Measurements from ENCODE around the gene MYOZ3.

Gene MYOZ3

DNA sequence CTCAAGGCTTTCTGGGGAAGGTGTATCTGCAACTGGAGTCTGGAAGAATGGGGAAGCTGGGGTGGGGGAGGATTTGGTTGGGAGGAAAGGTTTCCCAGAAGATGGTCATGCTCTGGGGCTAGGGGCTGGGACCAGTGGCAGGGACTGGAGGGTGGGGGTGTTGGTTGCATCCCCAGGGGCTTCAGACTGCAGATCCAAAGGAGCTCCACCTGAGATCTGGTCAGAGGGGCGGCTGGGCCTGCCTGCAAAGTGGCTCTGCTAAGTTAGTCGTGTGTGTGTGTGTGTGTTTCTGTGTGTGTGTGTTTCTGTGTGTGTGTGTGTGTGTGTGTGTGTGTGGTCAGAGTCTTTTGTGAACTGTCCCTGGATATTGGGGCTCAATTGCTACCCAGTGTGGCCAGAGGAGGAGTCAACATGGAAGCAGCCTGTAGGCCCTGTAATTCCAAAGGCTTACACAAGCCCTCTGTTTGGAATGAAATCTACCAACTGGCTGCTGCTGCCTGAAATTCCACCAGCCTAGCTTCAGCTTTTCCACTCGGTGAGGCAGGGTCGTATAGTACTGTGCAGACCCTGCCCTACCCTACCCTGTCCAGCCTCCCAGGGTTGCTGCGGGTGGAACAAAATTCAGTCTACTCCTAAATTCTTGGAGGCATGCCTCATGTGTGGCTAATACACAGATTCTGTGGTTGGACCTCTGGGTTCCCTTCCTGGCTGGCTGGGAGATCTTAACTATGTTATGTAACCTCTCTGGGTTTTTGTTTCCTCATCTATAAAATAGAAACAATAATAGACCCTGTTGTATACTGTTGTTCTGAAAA, 33.1 kb upstream of the MYOZ3 start:
- no peak for DNase-seq

DNA sequence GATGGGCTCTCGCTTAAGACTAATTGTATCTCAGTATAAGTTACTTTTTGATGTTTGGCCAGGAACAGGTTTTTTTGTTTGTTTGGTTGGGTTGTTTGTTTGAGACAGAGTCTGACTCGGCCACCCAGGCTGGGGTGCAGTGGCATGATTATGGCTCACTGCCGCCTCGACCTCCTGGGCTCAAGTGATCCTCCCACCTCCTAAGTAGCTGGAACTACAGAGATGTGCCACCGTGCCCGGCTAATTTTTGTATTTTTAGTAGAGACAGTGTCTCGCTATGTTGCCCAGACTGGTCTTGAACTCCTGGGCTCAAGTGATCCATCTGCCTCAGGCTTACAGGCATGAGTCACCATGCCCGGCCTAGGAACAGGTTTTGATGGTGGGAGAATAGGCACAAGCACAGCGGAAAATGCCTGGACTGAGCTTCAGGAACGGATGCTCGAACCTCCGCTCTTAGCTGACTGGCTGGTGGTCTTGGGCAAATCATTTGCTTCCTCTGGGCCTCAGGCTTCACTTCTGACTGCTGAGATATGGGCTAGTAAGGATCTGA, 32.0 kb upstream of the MYOZ3 start:
- no peak for DNase-seq

DNA sequence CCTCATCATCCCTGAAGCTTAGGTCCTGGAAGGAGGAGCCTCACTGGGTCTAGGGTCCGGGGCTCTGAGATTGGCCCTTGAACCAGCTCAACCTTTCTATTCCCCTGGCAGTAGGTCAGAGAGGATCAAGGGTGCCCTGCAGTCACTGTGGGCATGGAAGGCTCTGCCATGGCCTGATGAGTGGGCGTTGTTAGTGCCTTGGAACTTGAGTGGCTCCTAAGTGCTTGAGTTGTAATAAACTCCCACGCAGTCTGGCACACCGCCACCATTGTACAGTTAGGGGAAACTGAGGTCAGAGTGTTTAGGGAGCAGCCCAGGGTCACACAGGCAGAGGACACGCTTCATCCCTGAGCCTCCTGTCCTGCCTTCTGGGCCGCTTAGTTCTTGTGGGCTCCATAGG, 31.0 kb upstream of the MYOZ3 start:
- DNase-seq: no peak

DNA sequence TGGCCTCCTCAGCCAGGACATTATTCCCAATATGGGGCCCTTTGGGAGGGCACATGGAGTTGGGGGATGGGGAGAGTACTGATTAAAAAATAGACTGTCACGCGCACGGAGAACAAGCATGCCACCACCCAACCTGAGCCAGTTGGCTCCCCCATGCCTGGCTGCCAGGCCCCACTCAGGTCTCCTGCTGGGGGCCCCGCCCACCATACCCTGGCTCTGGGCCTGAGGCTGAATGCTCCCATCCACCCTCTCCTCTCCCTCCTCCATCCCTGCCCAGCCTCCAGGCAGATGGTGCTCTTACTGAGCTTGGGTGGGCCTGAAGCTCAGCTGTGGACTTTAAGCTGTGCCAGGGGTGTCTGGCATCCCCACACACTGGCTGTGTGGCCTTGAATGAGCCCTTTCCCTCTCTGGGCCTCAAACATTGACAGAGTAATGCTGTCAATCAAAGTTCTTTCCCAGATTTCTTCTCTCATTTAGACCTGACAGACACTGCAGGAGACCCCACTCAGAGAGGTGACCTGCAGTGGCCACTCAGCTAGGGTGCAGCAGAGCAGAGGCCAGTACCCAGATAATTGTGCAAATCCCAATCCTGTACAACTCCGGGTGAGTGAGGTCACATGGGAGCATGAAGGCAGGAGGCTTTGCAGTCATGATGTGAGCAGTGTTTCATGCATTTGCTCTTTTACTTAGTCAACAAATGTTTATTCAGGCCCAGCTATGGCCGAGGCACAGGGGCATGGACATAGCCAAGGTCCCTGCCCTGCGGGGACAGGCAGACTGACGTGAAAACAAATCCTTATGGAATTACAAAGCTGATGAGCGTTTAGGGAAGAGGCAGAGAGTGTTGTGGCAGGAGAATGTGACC, 30.4 kb upstream of the MYOZ3 start:
- DNase-seq: no peak

DNA sequence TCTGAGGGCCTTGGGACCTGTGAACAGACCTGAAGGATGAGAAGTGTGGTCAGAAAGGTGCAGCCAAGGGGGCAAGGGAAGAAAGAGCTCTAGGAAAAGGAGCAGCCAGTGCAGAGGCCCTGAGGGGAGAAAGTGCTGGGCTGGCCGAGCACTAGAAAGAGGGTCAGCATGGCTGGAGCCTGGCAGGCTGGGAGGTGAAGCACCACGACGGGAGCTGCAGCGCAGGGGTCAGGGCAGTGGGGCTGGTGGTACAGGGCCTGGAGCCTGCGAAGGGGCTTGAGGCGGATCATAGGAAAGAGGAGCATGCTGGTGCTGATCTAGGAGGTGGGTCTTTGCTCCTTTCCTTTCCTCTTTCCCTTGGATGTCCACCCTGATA, 29.7 kb upstream of the MYOZ3 start:
- no peak for DNase-seq

DNA sequence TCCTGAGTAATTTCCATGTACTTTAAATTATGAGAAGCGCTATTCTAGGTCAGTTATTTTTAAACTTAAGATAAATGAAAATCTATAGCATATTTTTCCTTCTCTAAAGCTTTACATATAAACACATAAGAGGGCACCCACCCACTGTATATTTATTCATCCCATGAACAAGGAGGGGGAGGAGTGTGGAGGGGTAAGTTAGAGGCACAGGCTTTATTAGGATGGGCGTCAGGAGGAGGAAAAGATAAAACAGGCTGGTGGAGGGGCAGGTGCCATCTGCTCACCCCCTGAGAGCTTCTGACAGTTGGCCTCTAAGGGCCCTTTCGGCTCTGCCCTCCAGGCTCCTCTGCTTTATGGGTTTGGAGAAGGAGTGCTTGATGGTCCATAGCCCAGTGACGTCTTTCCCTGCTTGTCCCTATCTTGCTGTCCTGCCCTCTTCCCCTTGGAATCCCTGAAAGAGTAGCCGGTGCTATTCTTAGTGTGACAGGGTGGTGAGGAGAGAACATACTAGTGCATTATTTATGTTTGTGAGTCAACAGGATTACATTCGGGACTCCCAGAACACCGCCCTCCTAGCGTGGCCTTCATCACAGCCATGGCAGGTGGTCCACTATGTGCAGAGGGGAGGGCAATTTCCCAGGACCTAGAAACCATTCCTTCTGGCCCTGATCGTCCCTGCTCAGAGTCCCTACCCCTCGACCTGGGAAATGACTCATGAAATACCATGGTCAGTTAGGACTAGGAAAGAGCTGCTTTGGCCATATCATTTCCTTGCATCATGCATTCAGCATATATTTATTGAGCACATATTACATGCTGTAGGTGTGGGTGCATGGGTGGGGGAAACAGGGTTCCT, 28.5 kb upstream of the MYOZ3 start:
- DNase-seq: no peak

DNA sequence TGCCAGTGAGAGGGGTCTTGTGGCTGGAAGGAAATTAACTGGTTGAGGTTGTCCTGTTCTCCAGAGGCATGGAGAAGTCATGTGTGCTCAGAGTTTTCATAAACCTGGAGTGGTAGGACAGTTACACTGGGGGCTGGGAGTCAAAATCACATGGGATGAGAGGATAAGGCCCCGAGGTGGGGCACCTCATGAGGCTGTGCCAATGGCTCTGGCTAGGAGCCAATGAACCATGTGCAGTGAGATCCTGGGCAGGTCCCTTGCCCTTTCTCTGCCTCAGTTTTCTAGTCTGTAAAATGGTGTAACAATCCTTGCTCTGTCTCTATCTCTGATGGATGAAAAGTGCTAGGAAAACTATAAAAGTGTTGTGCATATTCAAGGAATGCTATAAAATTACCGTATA, 27.6 kb upstream of the MYOZ3 start:
- DNase-seq: no peak

DNA sequence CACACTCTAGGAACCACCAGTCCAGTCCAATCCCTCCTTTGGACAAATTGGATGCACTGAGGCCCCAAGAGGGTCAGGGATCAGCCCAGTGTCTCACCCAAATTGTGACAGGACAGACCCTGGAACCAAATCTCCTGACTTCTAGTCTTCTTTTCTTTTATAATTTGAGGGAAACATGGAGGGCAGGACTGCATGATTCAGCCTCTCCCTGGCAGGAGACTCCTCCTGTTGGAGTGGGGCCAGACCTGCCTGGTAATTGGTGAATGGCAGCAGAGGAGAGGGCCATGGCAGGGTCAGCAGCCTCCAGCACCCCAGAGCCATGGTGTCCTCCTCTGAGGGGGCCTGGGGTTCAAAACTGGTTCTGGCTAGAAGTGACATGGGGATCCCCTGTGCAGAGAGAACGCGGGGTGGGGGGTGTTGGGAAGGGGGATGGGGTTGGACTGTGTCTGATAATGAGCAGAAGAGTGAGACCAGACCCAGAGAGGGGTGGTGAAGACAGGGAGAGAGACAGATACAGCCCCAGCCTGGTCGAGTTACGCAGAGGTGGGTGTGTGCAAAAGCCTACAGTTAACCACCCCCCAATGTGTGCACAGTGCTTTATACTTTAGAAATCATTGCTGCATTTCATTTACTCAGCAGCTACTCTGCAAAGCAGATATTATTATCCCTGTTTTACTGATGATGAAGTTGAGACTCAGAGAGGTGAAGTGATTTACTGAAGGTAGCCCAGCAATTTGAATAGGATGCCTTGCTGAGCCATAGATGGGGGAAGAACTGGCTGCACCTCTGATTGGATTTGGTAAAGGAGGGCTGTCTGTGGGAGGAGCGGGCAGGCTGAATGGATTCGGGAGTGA, 24.4 kb upstream of the MYOZ3 start:
- no peak for DNase-seq

DNA sequence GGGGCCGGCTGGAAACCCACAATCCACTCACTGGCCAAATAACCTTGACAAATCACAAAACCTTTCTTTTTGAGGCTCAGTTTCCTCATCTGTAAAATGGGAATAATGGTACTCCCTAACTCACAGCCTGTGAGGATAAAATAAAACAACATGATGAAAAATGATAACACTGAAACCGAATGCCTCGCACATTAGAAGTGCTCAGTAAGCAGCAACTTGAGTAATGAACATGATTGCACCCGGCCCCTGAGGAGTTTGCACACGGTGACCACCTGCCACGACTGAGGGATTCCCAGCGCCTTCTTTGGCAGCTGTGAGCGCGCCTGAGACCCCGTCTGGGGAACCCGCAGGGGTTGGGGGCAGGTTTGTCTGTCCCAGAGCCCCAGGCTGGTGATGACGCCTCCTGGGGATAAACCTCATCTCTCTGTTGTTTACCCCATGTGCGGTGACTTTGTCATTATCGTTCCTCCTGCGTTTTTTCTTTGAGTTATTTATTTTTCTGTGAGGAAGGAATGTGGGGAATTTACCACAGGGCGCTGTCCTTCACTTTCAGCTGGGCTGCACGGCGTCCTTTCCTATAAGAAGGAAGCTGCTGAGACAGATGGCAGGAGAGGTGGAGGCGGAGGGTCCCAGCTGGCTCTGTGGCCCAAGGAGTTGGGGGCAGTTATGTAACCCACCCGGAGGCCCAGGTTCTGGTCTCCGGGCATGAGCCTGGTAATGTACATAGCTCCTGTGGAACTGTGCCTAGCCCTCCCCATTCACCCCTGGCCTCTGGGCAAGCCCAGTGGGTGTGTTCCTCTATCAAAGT, 23.6 kb upstream of the MYOZ3 start:
- DNase-seq: no peak

DNA sequence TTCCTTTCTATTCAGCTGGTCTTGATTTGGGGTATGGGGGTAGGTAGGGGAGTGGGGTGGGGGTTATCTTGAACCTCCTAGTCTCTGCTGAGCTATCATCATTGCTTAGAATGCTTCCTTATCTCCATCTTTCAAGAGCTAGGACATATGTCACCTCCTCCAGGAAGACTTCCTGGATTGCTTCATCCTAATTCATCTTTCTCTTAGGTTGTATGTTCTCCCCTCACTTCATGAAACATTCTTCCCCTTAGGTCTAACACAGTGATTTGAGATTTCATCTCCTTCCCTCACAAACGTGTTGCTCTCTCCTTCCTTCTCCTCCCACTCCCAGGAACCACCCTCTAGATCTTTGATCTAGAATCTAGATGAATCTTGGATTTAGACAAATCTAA, 23.0 kb upstream of the MYOZ3 start:
- no peak for DNase-seq

DNA sequence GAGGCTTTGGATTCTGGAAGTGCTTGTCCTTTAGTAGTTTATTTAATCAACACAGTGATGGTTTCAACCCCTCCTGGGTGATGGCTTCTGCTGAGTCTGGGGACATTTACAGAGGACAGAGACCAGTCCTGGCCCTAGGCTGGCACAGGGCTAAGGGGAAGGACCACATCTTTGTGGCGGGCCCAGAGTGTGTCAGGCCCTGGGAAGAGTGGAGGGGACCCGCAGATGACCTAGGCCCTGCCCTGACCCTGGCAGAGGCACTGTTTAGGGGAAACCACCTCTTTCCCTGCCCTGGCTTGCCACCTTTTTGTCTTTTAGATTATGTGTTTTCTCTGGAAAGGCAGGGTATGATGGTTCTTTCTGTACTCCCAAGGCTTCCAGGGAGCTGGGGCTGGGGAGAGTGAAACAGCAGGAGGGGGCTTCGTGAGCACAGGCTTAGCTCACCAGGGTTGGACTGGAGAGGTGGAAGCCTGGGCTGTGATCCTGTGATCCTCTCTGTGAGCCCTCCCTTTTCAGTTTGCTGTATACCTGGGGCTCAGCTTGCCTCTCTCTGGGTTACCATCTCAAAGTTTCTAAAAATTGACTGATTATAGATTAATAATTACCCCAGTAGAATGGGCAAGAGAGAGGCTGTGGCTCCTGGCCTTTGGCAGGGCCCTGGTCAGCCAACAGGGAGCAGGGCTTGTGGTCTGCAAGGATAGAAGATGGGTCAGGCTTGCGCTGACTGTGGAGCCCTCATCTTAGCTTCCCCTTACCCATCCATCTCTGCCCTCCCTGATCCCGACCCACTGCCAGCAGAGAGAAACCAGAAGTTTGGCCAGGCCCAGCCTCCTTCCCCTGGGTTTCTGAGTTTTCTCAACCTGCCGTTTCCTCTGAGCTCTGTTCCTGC, 22.3 kb upstream of the MYOZ3 start:
- no peak for DNase-seq

DNA sequence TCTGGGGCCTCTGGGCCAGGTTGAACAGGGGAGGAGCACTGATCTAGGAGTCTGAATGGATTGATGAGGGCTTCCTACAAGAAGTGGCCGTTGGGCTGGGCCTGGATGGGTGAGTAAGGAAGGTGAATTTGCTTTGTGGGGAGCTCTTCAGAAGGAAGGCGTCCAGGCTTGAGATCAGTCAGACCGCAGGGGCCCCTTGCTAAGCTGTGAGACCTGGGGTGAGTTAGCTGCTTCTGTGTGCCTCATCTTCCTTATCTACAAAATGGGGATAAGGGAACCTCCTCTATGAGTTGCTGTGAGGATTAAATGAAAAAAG, 21.7 kb upstream of the MYOZ3 start:
- no peak for DNase-seq

DNA sequence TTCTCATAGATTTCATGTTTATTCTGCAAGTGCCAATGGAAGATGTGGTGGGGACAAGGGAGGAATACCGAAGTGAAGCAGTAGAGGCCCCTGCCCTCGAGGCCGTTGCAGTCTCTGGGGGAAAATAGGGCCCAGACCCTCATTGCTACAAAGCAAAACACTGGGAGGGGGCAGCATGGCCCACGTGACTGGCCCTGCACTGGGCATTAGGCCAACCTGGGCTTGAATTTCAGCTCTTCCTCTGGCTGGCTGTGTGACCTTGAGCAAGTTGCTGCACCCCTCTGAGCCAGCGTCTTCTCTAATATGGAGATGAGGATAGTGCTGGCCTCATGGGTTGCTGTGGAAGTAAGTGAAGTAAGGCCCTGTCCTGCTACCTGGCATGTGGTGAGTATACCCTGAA, 21.3 kb upstream of the MYOZ3 start:
- DNase-seq: no peak

DNA sequence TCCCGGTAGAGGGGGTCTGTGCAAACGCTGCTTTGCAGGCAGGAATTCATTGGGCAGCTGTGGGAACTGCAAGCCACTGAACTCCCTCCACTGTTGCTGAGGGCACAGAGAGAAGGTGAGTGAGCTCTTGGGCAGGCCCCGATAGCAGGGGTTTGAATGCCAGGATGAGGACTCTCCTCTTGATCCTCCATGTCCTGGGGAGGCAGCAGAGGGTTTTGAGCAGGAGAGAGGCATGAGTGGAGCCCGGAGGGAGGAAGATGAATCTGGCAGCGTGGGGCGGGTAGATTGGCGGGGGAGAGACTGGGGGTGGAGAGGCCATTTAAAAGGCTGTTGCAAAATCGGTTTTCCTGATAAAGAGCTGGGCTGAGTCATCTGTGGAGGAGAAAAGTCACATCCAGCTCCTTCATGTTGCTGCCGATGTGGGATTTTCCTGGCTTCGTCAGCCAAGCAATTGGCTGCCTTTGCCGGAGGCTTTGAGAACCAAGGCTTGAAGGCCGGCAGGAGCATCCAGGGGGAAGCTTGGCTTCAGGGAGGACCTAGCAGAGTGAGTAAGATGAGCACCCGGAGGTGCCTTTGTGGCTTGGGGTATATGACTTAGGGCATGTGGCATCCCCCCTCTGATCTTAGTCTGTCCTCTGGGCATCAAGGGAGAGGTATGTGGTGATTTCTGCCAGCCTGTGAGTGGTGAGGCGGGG, 20.6 kb upstream of the MYOZ3 start, which contains the start of gene SYNPO:
Gene SYNPO, plus strand, starts transcription at position 350 of the 695 bp plus-strand sequence. CDS start 7,616 bp downstream, outside the sequence.
- DNase-seq: no peak

DNA sequence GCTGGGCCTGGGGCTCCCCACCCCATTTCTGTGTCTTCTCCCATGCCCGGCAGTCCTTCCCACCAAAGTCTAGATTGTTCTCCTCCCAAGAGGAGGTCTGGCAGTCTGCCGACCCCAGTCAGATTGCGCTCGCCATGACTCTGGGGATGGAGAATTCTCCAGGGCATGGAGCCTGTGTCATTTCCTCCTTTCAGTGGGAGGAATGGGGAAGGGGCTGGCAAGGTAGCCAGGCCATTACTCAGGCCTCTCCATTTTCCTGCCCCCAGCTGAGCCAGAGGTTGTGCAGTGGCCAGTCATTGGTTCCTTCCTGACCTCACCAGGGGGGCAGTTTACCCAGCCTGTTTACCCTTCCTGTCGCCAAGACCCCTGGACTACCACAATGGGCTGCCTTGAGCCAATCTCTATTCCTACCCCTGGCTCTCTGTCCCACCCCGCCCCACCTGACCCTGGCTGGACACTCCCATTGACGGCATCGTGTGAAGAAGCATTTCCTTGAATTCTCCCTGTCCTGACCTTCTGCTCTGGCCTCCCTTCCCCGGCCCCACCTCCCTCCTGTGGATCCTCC, 20.0 kb upstream of the MYOZ3 start:
- DNase-seq: no peak

DNA sequence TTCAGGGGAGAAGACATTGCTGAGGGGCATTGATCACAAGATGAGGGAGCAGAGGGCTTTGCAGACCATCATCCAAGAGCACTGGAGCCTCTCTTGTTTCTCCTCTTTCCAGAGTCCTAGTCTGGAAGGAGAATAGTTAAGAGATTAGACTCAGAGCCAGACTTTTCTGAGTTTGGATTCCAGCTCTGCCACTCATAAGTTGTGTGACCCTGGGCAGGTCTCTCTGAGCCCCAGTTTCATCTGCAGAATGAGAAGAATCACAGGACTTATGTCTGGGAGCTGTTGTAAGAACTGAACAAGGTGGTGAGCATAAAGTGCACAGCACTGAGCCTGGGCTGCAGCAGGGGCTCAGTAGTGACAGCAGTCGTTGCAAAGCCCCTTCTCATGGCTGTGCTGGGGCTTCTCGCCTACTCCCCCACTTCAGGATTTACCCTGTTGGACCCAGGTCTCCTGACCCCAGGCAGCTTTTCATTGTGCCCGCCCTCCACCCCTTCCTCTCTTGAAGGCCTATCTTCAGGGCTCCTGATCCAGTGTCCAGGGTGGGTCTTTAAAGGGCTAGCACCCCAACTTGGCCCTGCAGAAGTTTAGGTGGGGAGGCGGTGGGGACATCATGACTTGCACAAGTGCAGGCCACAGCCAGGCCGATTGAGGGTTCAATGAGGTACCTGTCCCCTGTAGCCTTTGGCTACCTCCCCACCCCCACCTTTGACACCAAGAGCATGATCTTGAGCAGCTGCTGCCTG, 19.1 kb upstream of the MYOZ3 start:
- no peak for DNase-seq

DNA sequence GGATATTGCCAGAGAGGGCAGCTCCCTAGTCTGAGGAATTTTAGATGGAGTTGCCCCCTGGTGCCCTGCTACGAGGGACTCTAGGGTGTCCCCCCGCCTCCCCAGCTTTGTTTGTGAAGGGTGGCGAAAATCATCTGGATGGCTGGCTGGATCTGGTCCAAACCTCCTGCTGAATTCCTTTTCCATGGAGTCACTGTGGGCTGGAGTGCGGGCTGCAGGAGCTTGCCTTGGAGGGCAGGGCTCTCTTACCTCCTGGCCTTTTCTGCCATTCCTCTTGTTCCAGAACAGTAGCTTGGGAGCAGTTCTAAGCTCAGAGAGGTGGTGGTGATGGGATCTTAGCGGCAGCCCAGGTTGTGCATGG, 18.5 kb upstream of the MYOZ3 start:
- DNase-seq: no peak

DNA sequence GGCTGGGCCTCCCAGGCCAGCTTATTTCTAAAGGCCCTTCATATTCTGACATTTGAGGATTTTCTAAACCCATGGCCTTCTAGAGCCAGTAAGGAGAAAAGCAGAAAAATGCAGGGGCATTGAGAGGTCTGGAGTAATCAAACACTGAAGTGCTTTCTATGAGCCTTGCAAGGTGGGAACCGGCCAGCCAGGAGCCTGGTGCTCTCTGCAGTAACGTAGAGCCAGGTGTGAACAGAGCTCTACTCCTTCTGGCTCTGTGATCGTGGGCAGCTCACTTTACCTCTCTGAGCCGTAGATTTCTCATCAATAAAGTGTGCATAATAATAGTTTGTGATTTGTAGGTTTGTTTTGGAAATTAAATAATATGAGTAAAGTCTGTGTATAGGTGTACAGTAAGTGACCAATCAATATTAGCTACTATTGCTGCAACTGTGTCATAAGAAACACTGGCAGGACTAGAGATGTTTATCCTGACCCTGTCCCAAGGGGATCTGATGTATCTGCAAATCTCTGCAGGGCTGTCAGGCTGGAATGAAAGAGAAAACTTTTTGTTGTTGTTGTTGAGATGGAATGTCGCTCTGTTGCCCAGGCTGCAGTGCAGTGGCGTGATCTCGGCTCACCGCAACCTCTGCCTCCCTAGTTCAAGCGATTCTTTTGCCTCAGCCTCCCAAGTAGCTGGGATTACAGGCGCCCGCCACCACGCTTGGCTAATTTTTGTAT, 17.9 kb upstream of the MYOZ3 start:
- DNase-seq: no peak
